Uterus (tissue), 2 donors: ENCODE data around the gene FOXE3.

Source experiments
- CTCF ChIP-seq, 4 experiments: fragments of 200-600 bp in 2 of 4; fragments of 450-650 bp in 2 of 4; sonication (generic) in 2 of 4; IDR thresholded peaks; one replicate each; pipeline ENCODE4 v1.5.1; 2016 to 2019; ENCODE audit warnings: antibody characterized with exemption in 4 of 4, mild to moderate bottlenecking in 2 of 4, moderate library complexity in 1 of 4
- POLR2A ChIP-seq, 2 donors: fragments of 450-650 bp; IDR thresholded peaks; one replicate each; pipeline ENCODE4 v1.6.1; 2016; ENCODE audit warnings: antibody characterized with exemption in 2 of 2, mild to moderate bottlenecking in 1 of 2, moderate library complexity in 1 of 2

- no peak for TF ChIP-seq CTCF (IDR thresholded peaks at IDR 0.05)
- TF ChIP-seq POLR2A (IDR thresholded peaks at IDR 0.05): no peak
Measured at GRCh38 chr1:47393141-47393540, 22.9 kb upstream of the FOXE3 start.
